Fibroblast of the aortic adventitia (primary cell): ENCODE results near the gene NRXN3. TPM values are rescaled to one million over a fixed set of nuclear protein-coding genes. Genes with fewer than 3 reads are reported as not detected.

Experiments used
- DNase-seq: peaks from one replicate; pipeline ENCODE4 v3.0.0-alpha.2; 2010; ENCODE audit warnings: low read depth
- H3K4me3 ChIP-seq: 2 replicates; pipeline ENCODE4 v1.5.1; 2011; ENCODE audit warnings: low read depth, mild to moderate bottlenecking, control low read depth, low read length, moderate library complexity
- total RNA-seq: library from RNA; depleted of rRNA; stranded (reverse); fragments of >200 nt; gene quantifications from 2 replicates; pipeline ENCODE4 v1.2.3, GENCODE V29; 2012; ENCODE audit warnings: low replicate concordance
- TF ChIP-seq, protein P1 (sequence below): IDR thresholded peaks from 2 replicates; pipeline ENCODE4 v1.5.1; 2011; ENCODE audit warnings: mild to moderate bottlenecking, low read length, control low read depth, inconsistent platforms; ENCODE audit not compliant: insufficient read depth

The NRXN3 gene
- total RNA-seq, 1 donor, result 0.18 TPM

DNA sequence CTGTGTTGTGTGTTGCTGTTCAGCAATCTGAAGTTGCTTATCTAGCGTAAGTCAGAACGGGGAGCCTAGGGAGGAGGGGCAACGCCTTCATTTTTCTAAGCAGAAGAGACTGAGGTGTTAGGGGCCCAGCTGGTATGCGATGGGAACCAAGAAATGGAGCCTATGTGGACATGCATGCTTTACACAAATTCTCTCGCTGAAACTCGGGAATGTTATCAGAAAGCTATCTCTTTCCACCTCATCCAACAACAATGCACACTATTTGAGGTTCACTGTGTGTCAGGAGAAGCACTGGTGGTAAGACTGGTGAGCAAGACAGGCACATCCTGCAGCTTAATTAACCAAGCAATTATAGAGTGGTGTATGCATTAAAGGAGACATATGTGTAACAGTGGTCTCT, 89.7 kb downstream of the NRXN3 start:
- TF ChIP-seq, protein P1, sequence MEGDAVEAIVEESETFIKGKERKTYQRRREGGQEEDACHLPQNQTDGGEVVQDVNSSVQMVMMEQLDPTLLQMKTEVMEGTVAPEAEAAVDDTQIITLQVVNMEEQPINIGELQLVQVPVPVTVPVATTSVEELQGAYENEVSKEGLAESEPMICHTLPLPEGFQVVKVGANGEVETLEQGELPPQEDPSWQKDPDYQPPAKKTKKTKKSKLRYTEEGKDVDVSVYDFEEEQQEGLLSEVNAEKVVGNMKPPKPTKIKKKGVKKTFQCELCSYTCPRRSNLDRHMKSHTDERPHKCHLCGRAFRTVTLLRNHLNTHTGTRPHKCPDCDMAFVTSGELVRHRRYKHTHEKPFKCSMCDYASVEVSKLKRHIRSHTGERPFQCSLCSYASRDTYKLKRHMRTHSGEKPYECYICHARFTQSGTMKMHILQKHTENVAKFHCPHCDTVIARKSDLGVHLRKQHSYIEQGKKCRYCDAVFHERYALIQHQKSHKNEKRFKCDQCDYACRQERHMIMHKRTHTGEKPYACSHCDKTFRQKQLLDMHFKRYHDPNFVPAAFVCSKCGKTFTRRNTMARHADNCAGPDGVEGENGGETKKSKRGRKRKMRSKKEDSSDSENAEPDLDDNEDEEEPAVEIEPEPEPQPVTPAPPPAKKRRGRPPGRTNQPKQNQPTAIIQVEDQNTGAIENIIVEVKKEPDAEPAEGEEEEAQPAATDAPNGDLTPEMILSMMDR, result no peak
- no peak for DNase-seq
- H3K4me3 ChIP-seq, result no peak overlapping the region

DNA sequence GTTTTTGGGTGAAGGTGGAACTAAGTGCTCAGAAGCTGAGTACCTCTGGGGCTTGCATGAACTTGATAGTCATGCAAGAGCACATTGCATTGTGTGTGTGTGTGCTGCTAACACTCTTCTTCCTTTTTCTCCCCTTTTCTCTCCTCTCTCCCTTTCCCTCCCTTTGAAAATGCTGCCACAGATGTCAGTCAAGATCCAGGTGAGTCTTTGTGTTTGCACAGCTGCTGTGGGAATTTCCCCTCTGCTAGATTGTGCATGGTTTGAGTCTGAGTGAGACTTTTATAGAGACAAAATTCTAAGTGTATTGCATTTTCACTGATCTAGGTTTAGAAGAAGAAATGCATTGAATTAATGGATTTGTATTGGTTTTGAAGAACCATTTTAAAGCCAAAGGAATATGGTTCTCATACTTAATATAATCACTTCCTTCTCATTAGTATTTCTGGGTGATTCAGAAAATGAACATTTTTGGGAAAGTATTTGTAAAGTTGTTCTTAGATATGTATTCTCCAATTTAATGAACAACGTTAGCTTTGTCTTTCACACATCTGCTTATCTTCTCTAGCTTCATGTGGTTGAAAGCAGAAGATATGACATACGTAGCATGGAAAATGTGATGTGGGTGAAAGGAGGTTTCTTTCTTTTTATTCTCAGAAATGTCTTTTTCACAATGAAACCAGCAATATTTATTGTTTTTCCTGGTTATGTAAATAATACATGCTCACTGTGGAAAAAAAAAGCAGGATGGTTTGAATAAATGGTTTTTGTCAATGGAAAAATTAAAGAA, 108.5 kb downstream of the NRXN3 start:
- TF ChIP-seq, protein P1, result no peak
- no peak overlapping the region for H3K4me3 ChIP-seq
- no peak for DNase-seq

DNA sequence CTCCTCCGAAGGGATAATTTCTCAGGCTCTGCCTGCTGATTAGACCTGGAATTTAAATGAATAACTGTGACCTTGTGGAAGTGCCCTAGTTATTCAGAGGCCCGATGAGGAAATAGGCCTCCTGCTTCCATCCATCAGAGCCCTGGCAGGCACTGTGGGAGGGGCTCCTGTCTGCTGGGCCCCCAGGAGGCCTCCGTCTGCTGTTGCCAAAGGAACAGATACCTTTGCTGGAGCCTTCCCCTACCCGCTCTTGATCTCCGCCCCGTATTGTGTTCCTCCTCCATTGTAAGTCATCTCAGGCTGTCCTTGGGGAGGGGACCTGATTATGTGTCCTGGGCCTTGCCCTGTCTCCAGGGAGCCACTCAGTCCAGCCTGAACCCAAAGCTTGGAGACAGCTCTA, 112.3 kb downstream of the NRXN3 start:
- H3K4me3 ChIP-seq, result no peak overlapping the region
- TF ChIP-seq, protein P1, result no peak
- DNase-seq, result no peak

DNA sequence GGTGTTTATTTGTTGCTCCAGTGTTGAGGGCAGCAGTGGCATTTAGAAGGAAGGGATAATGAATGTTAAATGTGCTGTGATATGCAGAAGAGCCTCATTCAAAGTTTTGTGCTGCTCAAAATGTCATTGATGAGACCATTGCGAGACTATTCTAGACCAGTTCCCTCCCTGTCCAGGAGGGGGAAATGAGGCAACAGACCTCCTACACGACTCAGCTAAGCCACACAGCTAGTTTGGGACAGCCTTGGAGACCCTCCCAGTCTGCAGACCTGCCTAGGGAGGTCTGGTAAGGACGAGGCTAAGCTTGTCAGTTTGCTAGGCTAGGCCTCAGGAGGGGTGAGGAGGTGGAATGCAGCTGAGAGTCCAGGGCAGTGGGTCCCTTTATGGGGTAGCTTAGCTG, 116.0 kb downstream of the NRXN3 start:
- no peak for DNase-seq
- TF ChIP-seq, protein P1, result no peak
- no peak overlapping the region for H3K4me3 ChIP-seq

DNA sequence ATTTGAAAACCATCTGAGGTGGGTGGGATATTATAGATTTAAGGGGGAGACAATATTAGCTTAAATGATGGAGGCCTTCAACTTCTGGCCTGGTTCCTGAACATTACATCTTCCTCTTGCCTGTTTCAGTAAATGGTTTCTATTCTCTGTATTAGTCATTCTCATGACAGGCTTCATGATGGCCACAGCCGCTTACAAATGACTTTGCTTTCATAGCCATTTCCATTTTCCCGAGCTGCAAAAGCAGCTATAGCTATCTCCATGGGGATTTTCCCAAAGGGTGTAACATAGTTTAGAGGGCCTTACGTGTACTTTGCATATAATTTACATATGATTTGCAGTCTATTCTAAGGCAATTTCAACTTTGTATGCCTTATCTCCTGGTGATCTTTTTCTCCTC, 121.8 kb downstream of the NRXN3 start:
- TF ChIP-seq, protein P1, result no peak
- no peak overlapping the region for H3K4me3 ChIP-seq
- DNase-seq, result no peak

DNA sequence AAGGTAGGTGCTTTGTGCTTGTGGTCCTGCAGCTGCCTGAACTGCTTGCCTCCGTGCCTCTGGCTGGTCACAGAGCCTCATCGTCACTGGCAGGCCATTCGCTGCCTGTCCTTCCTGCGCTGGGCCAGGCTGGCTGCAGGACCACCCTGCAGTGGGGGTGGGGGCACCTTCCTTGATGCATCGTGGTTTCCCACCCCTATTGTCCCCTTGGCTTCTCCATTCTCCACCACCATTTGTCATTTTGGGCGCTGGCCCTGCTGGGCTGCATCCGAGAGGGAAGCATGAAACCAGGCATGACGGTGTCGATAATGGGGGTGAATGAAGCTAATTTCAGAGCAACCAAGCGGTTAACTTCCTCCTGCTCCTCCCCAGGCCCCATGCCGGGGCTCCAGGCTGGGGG, 127.7 kb downstream of the NRXN3 start:
- TF ChIP-seq, protein P1, result no peak
- H3K4me3 ChIP-seq, result no peak overlapping the region
- DNase-seq, result no peak

DNA sequence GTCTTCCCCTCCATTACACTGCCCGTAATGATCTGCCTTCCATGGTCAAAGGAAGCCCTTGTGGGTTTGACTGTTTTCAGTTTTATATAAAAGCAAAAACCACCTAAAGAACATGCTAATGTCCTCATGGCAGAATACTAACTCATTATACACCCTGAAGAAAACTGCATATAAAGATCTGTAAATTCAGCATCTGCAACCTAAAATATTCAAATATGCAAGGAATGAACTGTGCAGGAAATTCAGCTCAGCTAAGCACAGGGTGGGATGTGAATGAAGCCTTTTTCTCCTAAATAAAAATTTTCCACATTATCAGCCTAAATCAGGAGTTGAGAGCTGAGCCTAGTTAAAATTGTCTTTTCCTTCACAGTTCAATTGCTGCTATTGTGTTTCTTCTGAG, 128.1 kb downstream of the NRXN3 start:
- no peak overlapping the region for H3K4me3 ChIP-seq
- TF ChIP-seq, protein P1, result no peak
- DNase-seq, result no peak
